ENCODE measurements around the gene ARRB1. TPM values are rescaled to one million over a fixed set of nuclear protein-coding genes. Genes with fewer than 3 reads are reported as not detected.

ARRB1 gene
- total and polyA plus RNA-seq, 2 of the 13 experiments (the other 11 are each of a cell fraction or from before 2014, with no cell fraction given) = 22.5 to 35.7 TPM

DNA sequence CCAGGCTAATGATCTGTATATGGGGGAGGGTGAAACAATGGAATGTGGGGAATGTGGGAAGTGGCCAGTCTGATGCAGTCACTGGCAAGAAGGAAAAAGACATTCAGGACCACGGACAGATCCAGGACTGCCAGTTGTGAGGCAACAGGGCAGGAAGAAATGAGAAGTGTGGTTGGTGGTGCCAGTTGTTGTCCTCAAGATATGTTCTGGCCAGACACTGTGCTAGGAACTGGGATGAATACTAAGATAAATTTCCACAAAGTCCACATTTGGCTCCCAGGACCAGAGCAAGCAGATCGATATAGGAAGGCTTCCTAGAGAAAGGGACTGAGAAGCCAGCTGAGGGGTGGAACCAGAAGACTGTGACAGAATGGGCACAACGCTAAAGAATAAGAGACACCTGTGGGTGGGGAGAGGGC lies 117.7 kb downstream of the ARRB1 start (continued):
- TF ChIP-seq, protein P1, sequence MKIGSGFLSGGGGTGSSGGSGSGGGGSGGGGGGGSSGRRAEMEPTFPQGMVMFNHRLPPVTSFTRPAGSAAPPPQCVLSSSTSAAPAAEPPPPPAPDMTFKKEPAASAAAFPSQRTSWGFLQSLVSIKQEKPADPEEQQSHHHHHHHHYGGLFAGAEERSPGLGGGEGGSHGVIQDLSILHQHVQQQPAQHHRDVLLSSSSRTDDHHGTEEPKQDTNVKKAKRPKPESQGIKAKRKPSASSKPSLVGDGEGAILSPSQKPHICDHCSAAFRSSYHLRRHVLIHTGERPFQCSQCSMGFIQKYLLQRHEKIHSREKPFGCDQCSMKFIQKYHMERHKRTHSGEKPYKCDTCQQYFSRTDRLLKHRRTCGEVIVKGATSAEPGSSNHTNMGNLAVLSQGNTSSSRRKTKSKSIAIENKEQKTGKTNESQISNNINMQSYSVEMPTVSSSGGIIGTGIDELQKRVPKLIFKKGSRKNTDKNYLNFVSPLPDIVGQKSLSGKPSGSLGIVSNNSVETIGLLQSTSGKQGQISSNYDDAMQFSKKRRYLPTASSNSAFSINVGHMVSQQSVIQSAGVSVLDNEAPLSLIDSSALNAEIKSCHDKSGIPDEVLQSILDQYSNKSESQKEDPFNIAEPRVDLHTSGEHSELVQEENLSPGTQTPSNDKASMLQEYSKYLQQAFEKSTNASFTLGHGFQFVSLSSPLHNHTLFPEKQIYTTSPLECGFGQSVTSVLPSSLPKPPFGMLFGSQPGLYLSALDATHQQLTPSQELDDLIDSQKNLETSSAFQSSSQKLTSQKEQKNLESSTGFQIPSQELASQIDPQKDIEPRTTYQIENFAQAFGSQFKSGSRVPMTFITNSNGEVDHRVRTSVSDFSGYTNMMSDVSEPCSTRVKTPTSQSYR (CRISPR knock-in tag; IDR thresholded peaks at IDR 0.05; ENCODE audit: borderline replicate concordance) = peak; percentile 60; the same call in 1 of the 2 replicates
- TF ChIP-seq SP4 (CRISPR knock-in tag; IDR thresholded peaks at IDR 0.05) (no peak), MIER3 (CRISPR knock-in tag; IDR thresholded peaks at IDR 0.05; ENCODE audit: borderline replicate concordance) (peak; percentile 62; the same call in 1 of the 2 replicates), ZNF431 (CRISPR knock-in tag; IDR thresholded peaks at IDR 0.05; ENCODE audit: borderline replicate concordance, low read depth) (0 out of 2 replicates have a peak, but pooled peaks have one; percentile 51), ZNF143 (CRISPR knock-in tag; IDR thresholded peaks at IDR 0.05) (no peak), ZNF205 (CRISPR knock-in tag; IDR thresholded peaks at IDR 0.05) (peak; percentile 61; the same call in 1 of the 2 replicates), RORA (CRISPR knock-in tag; IDR thresholded peaks at IDR 0.05) (no peak), ZKSCAN5 (CRISPR knock-in tag; IDR thresholded peaks at IDR 0.05) (no peak), HNF4G (IDR thresholded peaks at IDR 0.05; ENCODE audit: borderline replicate concordance, low read depth, low read length) (no peak), HNF4G (CRISPR knock-in tag; IDR thresholded peaks at IDR 0.05; ENCODE audit: borderline replicate concordance, low read depth) (no peak), GPN1 (CRISPR knock-in tag; IDR thresholded peaks at IDR 0.05; ENCODE audit: borderline replicate concordance) (no peak)
- TF ChIP-seq, protein P2, sequence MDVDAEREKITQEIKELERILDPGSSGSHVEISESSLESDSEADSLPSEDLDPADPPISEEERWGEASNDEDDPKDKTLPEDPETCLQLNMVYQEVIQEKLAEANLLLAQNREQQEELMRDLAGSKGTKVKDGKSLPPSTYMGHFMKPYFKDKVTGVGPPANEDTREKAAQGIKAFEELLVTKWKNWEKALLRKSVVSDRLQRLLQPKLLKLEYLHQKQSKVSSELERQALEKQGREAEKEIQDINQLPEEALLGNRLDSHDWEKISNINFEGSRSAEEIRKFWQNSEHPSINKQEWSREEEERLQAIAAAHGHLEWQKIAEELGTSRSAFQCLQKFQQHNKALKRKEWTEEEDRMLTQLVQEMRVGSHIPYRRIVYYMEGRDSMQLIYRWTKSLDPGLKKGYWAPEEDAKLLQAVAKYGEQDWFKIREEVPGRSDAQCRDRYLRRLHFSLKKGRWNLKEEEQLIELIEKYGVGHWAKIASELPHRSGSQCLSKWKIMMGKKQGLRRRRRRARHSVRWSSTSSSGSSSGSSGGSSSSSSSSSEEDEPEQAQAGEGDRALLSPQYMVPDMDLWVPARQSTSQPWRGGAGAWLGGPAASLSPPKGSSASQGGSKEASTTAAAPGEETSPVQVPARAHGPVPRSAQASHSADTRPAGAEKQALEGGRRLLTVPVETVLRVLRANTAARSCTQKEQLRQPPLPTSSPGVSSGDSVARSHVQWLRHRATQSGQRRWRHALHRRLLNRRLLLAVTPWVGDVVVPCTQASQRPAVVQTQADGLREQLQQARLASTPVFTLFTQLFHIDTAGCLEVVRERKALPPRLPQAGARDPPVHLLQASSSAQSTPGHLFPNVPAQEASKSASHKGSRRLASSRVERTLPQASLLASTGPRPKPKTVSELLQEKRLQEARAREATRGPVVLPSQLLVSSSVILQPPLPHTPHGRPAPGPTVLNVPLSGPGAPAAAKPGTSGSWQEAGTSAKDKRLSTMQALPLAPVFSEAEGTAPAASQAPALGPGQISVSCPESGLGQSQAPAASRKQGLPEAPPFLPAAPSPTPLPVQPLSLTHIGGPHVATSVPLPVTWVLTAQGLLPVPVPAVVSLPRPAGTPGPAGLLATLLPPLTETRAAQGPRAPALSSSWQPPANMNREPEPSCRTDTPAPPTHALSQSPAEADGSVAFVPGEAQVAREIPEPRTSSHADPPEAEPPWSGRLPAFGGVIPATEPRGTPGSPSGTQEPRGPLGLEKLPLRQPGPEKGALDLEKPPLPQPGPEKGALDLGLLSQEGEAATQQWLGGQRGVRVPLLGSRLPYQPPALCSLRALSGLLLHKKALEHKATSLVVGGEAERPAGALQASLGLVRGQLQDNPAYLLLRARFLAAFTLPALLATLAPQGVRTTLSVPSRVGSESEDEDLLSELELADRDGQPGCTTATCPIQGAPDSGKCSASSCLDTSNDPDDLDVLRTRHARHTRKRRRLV (CRISPR knock-in tag; IDR thresholded peaks at IDR 0.05) = no peak
- TF ChIP-seq, protein P3, sequence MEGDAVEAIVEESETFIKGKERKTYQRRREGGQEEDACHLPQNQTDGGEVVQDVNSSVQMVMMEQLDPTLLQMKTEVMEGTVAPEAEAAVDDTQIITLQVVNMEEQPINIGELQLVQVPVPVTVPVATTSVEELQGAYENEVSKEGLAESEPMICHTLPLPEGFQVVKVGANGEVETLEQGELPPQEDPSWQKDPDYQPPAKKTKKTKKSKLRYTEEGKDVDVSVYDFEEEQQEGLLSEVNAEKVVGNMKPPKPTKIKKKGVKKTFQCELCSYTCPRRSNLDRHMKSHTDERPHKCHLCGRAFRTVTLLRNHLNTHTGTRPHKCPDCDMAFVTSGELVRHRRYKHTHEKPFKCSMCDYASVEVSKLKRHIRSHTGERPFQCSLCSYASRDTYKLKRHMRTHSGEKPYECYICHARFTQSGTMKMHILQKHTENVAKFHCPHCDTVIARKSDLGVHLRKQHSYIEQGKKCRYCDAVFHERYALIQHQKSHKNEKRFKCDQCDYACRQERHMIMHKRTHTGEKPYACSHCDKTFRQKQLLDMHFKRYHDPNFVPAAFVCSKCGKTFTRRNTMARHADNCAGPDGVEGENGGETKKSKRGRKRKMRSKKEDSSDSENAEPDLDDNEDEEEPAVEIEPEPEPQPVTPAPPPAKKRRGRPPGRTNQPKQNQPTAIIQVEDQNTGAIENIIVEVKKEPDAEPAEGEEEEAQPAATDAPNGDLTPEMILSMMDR (CRISPR knock-in tag; IDR thresholded peaks at IDR 0.05) = no peak
- TF ChIP-seq, protein P4, sequence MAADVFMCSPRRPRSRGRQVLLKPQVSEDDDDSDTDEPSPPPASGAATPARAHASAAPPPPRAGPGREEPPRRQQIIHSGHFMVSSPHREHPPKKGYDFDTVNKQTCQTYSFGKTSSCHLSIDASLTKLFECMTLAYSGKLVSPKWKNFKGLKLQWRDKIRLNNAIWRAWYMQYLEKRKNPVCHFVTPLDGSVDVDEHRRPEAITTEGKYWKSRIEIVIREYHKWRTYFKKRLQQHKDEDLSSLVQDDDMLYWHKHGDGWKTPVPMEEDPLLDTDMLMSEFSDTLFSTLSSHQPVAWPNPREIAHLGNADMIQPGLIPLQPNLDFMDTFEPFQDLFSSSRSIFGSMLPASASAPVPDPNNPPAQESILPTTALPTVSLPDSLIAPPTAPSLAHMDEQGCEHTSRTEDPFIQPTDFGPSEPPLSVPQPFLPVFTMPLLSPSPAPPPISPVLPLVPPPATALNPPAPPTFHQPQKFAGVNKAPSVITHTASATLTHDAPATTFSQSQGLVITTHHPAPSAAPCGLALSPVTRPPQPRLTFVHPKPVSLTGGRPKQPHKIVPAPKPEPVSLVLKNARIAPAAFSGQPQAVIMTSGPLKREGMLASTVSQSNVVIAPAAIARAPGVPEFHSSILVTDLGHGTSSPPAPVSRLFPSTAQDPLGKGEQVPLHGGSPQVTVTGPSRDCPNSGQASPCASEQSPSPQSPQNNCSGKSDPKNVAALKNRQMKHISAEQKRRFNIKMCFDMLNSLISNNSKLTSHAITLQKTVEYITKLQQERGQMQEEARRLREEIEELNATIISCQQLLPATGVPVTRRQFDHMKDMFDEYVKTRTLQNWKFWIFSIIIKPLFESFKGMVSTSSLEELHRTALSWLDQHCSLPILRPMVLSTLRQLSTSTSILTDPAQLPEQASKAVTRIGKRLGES (CRISPR knock-in tag; IDR thresholded peaks at IDR 0.05; ENCODE audit: borderline replicate concordance) = 0 out of 2 replicates have a peak, but pooled peaks have one; percentile 67
- TF ChIP-seq, protein P5, sequence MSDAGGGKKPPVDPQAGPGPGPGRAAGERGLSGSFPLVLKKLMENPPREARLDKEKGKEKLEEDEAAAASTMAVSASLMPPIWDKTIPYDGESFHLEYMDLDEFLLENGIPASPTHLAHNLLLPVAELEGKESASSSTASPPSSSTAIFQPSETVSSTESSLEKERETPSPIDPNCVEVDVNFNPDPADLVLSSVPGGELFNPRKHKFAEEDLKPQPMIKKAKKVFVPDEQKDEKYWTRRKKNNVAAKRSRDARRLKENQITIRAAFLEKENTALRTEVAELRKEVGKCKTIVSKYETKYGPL (CRISPR knock-in tag; IDR thresholded peaks at IDR 0.05) = peak; percentile 47; the same call in 1 of the 2 replicates
